SU-DHL-6 (cell line): ENCODE data around the gene HOXC5.

ENCODE experiments used
- H2AFZ ChIP-seq: fragments of 200-600 bp; sonication (generic); 2 replicates; pipeline ENCODE4 v1.6.1; 2014; ENCODE audit warnings: low read depth, mild to moderate bottlenecking, moderate library complexity, mixed read lengths, antibody characterized with exemption, low read length; ENCODE audit not compliant: severe bottlenecking
- H3F3A ChIP-seq: fragments of 200-600 bp; shearing (Covaris generic); 2 replicates; pipeline ENCODE4 v1.6.0; 2016; ENCODE audit warnings: antibody characterized with exemption, mild to moderate bottlenecking; ENCODE audit not compliant: insufficient read depth
- H3K27ac ChIP-seq: fragments of 200-600 bp; sonication (generic); 2 replicates; pipeline ENCODE4 v1.5.1; 2016; ENCODE audit warnings: low read depth, mild to moderate bottlenecking, low read length, moderate library complexity, mixed read lengths
- H3K27me3 ChIP-seq: fragments of 200-600 bp; sonication (generic), shearing (Covaris generic); 2 replicates; pipeline ENCODE4 v1.6.0; 2014; ENCODE audit warnings: mild to moderate bottlenecking, low read length
- H3K36me3 ChIP-seq: fragments of 200-600 bp; sonication (generic); 2 replicates; pipeline ENCODE4 v1.6.1; 2014; ENCODE audit warnings: mild to moderate bottlenecking, low read length, mixed read lengths
- H3K4me2 ChIP-seq: fragments of 300-600, 200-600 bp; shearing (Covaris generic), sonication (generic); 2 replicates; pipeline ENCODE4 v1.6.0; 2014; ENCODE audit warnings: low read length, low read depth, mild to moderate bottlenecking; ENCODE audit not compliant: poor library complexity, severe bottlenecking
- H3K4me3 ChIP-seq: fragments of 200-600 bp; sonication (generic); 2 replicates; pipeline ENCODE4 v1.5.1; 2014; ENCODE audit warnings: antibody characterized with exemption, low read length, mild to moderate bottlenecking, mixed read lengths; ENCODE audit not compliant: insufficient read depth, poor library complexity, severe bottlenecking
- H3K79me2 ChIP-seq: fragments of 200-600 bp; sonication (generic); 2 replicates; pipeline ENCODE4 v1.6.1; 2014; ENCODE audit warnings: mild to moderate bottlenecking, low read length, moderate library complexity; ENCODE audit not compliant: insufficient read depth
- H3K9ac ChIP-seq: fragments of 200-600 bp; sonication (generic); 2 replicates; pipeline ENCODE4 v1.7.0; 2014; ENCODE audit warnings: mild to moderate bottlenecking, low read length
- H3K9me2 ChIP-seq: fragments of 200-600 bp; sonication (generic); replicated peaks from 2 replicates; pipeline ENCODE4 v1.6.1; 2014; ENCODE audit warnings: low read length; ENCODE audit not compliant: insufficient read depth
- H3K9me3 ChIP-seq: fragments of 200-600 bp; sonication (generic); 2 replicates; pipeline ENCODE4 v1.6.1; 2014; ENCODE audit warnings: low read length, mixed read lengths; ENCODE audit not compliant: insufficient read depth
- H4K20me1 ChIP-seq: fragments of 200-600 bp; sonication (generic); 2 replicates; pipeline ENCODE4 v1.6.1; 2014; ENCODE audit warnings: low read depth, mild to moderate bottlenecking, antibody characterized with exemption, low read length, moderate library complexity, mixed read lengths
- EZH2phosphoT487 ChIP-seq: fragments of 200-600 bp; sonication (generic), shearing (Covaris generic); conservative IDR thresholded peaks from 2 replicates; pipeline ENCODE4 v1.6.1; 2018; ENCODE audit warnings: mild to moderate bottlenecking, antibody characterized with exemption, low read length, moderate library complexity, mixed read lengths
- TF ChIP-seq, protein P1 (sequence below): fragments of 200-600 bp; sonication (generic); IDR thresholded peaks from one replicate; pipeline ENCODE4 v1.5.1; 2017; ENCODE audit warnings: antibody characterized with exemption, mild to moderate bottlenecking, low read length, moderate library complexity; ENCODE audit not compliant: insufficient read depth, poor library complexity, severe bottlenecking

The HOXC5 gene

DNA sequence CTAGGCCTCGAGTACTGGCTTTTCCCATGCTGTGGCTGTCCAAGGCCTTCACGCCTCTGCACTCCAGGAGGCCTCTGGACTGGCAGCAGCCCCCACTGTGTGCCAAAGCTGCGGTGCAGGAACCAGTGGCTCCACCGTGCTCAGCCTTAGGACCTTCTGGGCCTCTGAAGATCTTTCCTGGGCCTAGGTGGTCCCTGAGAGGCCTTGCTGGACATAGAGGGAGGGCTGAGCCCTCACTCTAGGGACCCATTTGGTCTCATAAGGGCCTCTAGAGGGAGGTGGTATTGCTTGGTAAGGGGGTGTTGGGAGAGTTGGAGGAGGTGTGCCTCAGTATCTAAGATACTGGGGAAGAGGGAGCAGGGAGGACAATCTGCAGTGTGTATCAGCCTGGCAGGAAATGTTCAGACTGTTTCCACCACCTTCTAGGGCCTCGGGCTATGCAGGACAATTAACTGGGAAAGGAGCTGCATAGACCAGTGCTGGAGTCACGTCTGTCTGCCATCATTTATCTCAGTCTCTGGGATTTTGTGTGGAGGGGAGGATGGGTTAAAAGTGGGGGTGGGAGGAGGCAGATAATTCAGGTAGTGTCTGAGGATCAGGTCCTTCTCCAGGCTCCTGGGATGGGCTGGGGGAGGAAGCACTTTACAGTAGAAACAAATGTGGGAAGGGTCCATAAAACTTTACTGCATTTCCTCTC lies 2.9 kb downstream of the HOXC5 start:
- Histone ChIP-seq H3K9me3 (no peaks in the 10 kb centered on the region), H3K9ac (no peak overlapping the region), H3K36me3 (no peaks in the 10 kb centered on the region), H3K9me2 (no peaks in the 10 kb centered on the region), H3K79me2 (no peaks in the 10 kb centered on the region), H3K27me3 (no peaks in the 10 kb centered on the region), H3K27ac (no peak overlapping the region), H3F3A (no peaks in the 10 kb centered on the region), H2AFZ (no peak overlapping the region), H4K20me1 (no peaks in the 10 kb centered on the region), H3K4me3 (no peak overlapping the region), H3K4me2 (no peak overlapping the region)
- TF ChIP-seq, protein P1, sequence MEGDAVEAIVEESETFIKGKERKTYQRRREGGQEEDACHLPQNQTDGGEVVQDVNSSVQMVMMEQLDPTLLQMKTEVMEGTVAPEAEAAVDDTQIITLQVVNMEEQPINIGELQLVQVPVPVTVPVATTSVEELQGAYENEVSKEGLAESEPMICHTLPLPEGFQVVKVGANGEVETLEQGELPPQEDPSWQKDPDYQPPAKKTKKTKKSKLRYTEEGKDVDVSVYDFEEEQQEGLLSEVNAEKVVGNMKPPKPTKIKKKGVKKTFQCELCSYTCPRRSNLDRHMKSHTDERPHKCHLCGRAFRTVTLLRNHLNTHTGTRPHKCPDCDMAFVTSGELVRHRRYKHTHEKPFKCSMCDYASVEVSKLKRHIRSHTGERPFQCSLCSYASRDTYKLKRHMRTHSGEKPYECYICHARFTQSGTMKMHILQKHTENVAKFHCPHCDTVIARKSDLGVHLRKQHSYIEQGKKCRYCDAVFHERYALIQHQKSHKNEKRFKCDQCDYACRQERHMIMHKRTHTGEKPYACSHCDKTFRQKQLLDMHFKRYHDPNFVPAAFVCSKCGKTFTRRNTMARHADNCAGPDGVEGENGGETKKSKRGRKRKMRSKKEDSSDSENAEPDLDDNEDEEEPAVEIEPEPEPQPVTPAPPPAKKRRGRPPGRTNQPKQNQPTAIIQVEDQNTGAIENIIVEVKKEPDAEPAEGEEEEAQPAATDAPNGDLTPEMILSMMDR: no peak
- TF ChIP-seq EZH2phosphoT487: no peak

DNA sequence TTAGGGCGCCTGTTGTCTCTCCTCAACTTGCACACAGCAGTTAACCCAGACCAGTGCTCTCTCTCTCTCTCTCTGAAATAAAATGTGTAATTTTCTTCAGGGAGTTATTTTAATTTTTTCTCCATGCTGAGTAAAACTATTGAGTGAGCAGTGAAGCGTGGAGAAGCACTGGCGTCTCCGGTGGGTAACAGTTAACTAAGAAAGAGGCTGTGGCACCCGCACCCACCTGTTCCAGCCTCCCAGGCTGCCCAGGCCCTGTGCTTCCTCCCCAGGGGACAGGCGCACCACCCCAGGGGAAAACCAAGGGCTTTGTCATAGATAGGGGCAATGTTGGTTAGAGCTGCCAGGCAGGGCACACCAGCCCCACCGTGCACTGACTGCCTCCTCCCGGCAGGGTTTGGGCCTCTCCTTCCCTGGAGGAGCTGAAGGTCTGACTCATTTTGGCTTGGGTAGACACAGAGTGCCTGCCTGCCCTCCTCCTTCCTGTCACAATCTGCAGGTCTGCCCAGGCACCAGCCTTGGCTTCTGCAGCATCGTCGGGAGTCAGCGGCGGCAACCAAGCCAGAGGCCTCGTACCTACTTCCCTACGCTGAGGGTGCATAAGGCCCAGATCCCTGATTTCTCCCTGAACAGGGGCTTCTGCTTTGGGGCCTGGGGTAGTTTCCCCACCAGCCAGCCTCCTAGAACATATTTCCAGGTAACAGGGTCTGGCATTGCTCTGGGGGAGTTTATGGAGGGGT lies 3.9 kb downstream of the HOXC5 start:
- no peaks in the 10 kb centered on the region for H3F3A ChIP-seq
- no peaks in the 10 kb centered on the region for H3K9me3 ChIP-seq
- H3K4me3 ChIP-seq: no peak overlapping the region
- no peak overlapping the region for H2AFZ ChIP-seq
- no peaks in the 10 kb centered on the region for H3K79me2 ChIP-seq
- no peaks in the 10 kb centered on the region for H3K9me2 ChIP-seq
- H4K20me1 ChIP-seq: no peaks in the 10 kb centered on the region
- H3K4me2 ChIP-seq: no peak overlapping the region
- TF ChIP-seq EZH2phosphoT487: no peak
- TF ChIP-seq, protein P1: no peak
- H3K27ac ChIP-seq: no peak overlapping the region
- H3K9ac ChIP-seq: no peak overlapping the region
- no peaks in the 10 kb centered on the region for H3K27me3 ChIP-seq
- H3K36me3 ChIP-seq: no peaks in the 10 kb centered on the region

DNA sequence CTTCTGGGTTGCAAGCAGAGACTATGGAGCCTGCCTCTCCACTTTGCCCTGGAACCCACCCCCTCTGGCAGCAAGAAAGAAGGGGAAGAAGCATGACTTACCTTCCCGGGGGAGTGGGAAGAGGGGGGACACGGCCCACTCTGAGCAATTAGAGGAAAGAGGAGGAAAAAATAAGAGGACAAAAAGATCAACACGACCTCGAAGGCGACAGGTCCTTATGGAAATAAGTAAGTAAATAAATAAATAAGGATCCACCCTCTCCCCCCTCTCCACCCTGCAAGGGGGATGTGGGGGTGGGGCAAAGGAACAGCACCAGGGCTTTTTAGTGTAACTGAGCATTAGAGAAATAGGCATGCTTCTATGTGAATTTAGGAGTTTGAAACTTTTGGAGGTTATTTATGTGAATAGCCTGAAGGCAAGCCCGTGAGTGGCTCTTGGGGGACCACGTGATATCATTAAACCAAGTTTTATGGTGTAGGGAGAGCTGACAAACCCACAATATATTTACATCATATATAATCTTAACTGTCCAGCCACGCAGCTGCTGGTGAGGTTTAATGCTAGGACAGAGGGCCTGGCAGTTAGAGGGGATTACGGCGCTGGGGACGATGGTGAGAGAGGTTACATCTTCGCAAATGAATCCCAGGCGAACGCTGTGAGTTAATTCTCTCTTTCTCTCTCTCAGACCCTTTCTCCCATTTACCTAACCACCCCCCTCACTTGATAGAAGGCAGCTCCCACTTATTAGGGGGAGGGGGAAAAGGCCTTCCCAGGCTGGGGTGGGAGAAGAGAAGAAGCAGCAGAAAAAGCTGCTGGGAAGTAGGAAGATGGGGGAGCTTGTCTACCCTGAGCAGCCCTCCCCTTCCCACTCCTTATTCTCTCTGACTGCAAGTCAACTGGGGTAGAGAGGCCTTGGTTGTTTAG lies 4.8 kb downstream of the HOXC5 start:
- Histone ChIP-seq H3K4me2 (no peak overlapping the region), H3K9me2 (no peaks in the 10 kb centered on the region), H3K9me3 (no peaks in the 10 kb centered on the region), H3K36me3 (no peaks in the 10 kb centered on the region), H3K79me2 (no peaks in the 10 kb centered on the region), H2AFZ (no peak overlapping the region), H3K27ac (no peak overlapping the region), H3F3A (no peaks in the 10 kb centered on the region), H3K4me3 (no peak overlapping the region), H3K27me3 (no peaks in the 10 kb centered on the region), H4K20me1 (no peaks in the 10 kb centered on the region), H3K9ac (no peak overlapping the region)
- TF ChIP-seq, protein P1: no peak
- TF ChIP-seq EZH2phosphoT487: no peak
